Lung (tissue), 12 donors: ENCODE results near the gene PHF21B. TPM values are rescaled to one million over a fixed set of nuclear protein-coding genes. Genes with fewer than 3 reads are reported as not detected.

Experiments
- ATAC-seq: fragments of 200-7000 bp; cut with Tn5 transposase; one replicate; pipeline ENCODE4 v1.9.1; 2020; ENCODE audit warnings: moderate number of reproducible peaks; ENCODE audit not compliant: insufficient read depth, low FRiP score
- DNase-seq, 3 donors: peaks; one replicate each; pipeline ENCODE4 v3.0.0-alpha.2; 2013 to 2017
- H3K27ac ChIP-seq, 2 donors: one replicate each; pipeline ENCODE4 v1.5.1; 2013; ENCODE audit warnings: mild to moderate bottlenecking in 2 of 2, moderate library complexity in 2 of 2, control low read depth in 1 of 2, inconsistent platforms in 1 of 2, low read depth in 1 of 2, low read length in 1 of 2
- H3K27me3 ChIP-seq, 3 donors: one replicate each; pipeline ENCODE4 v1.5.1; 2013; ENCODE audit warnings: low read length in 2 of 3; ENCODE audit not compliant: control insufficient read depth in 3 of 3, insufficient read depth in 3 of 3
- H3K36me3 ChIP-seq, 4 donors: one replicate each; pipeline ENCODE4 v1.5.1; 2013; ENCODE audit warnings: low read length in 4 of 4, mild to moderate bottlenecking in 1 of 4, moderate library complexity in 1 of 4; ENCODE audit not compliant: control insufficient read depth in 4 of 4, insufficient read depth in 4 of 4
- H3K4me1 ChIP-seq, 5 donors: one replicate each; pipeline ENCODE4 v1.5.1; 2013; ENCODE audit warnings: low read length in 5 of 5, mild to moderate bottlenecking in 2 of 5, moderate library complexity in 1 of 5; ENCODE audit not compliant: control insufficient read depth in 5 of 5, insufficient read depth in 5 of 5
- H3K4me3 ChIP-seq: one replicate; pipeline ENCODE4 v1.5.1; 2013; ENCODE audit warnings: mild to moderate bottlenecking, control low read depth, moderate library complexity
- H3K9ac ChIP-seq, 2 donors: one replicate each; pipeline ENCODE4 v1.5.1; 2013; ENCODE audit warnings: low read length in 2 of 2, control low read depth in 1 of 2; ENCODE audit not compliant: insufficient read depth in 1 of 2
- H3K9me3 ChIP-seq, 4 donors: one replicate each; pipeline ENCODE4 v1.5.1; 2013; ENCODE audit warnings: low read length in 3 of 4, mild to moderate bottlenecking in 1 of 4, moderate library complexity in 1 of 4; ENCODE audit not compliant: control insufficient read depth in 4 of 4, insufficient read depth in 3 of 4
- WGBS, 2 donors: extraction: QIAGEN DNeasy Blood & Tissue Kit; methylation state at CpG; one replicate each; pipeline ENCODE4 v1.1.7; 2013; 5-methylcytosine and 5-hydroxymethylcytosine counted together
- polyA plus RNA-seq, 2 donors: library from polyadenylated mRNA; stranded (reverse); fragments of 200-250 nt; gene quantifications; one replicate each; pipeline ENCODE4 v1.2.1, GENCODE V29; 2013
- total RNA-seq, 2 donors: library from RNA; depleted of rRNA in 1 of 2; stranded (reverse); fragments of >200 nt in 1 of 2; gene quantifications; one replicate each; pipeline ENCODE4 v1.2.1, GENCODE V29; 2014 to 2021
- TF ChIP-seq, protein P1 (sequence below): IDR thresholded peaks from 2 replicates; pipeline ENCODE4 v1.5.1; 2012; ENCODE audit warnings: mild to moderate bottlenecking; ENCODE audit errors: control extremely low read depth, extremely low read depth
- donor health status: control.
- donor health status: control.
- donor health status: Bipolar disorder and iron deficiency.
- donor health status: healthy.
- donor health status: DM: yes; HTN: yes; CAD: no.

PHF21B gene
- total and polyA plus RNA-seq, 4 donors = 0.03 to 0.43 (median 0.26) TPM

DNA sequence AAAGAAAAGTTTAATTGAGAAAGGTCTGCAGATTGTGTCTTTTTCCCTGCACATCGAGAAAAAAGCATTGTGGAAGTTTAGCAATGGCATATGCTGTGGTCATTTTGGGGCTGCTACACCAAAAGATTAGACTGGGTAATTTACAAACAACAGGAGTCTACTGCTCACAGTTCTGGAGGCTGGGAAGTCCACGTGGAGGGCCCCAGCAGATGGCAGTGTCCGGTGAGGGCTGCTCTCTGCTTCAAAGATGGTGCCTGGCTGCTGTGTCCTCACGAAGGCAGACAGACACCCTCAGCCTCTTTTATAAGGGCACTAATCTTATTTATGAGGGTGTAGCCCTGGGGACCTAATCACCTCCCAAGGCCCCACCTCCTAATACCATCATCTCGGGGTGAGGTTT lies 21.1 kb downstream of the PHF21B start:
- no peaks in the 10 kb centered on the region for H3K36me3 ChIP-seq
- DNase-seq (no peak), ATAC-seq (no peak)
- H3K9ac ChIP-seq = no peak overlapping the region
- H3K4me1 ChIP-seq = no peaks in the 10 kb centered on the region
- no peak overlapping the region for H3K4me3 ChIP-seq
- H3K9me3 ChIP-seq = peaks cover 0 to 4% (median 0%) of the 10 kb centered on the region in 4 donors
- TF ChIP-seq, protein P1, sequence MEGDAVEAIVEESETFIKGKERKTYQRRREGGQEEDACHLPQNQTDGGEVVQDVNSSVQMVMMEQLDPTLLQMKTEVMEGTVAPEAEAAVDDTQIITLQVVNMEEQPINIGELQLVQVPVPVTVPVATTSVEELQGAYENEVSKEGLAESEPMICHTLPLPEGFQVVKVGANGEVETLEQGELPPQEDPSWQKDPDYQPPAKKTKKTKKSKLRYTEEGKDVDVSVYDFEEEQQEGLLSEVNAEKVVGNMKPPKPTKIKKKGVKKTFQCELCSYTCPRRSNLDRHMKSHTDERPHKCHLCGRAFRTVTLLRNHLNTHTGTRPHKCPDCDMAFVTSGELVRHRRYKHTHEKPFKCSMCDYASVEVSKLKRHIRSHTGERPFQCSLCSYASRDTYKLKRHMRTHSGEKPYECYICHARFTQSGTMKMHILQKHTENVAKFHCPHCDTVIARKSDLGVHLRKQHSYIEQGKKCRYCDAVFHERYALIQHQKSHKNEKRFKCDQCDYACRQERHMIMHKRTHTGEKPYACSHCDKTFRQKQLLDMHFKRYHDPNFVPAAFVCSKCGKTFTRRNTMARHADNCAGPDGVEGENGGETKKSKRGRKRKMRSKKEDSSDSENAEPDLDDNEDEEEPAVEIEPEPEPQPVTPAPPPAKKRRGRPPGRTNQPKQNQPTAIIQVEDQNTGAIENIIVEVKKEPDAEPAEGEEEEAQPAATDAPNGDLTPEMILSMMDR = no peak
- no peaks in the 10 kb centered on the region for H3K27me3 ChIP-seq
- WGBS, 2 donors = 73 to 79% methylated on average over 5 of the region's 5 CpGs
- H3K27ac ChIP-seq = no peak overlapping the region

DNA sequence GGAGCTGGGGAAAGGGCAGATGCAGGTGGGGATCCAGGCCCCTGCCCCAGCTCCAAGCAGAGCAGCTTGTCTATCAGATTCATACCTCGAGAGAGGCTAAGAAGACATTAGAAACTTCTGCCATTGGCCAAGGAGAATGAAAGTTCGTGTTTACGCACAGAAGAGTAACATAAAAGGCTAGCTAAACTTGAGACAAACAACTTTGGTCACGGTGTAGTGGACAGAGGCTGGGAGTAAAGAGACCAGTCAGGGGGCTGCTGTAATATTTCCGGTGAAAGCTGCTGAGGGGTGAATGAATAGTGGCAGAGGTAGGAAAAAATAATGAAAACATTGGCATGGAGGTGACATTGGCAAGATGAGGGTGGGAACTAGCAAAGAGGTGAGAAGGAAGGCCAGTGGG lies 22.9 kb downstream of the PHF21B start:
- WGBS, 2 donors = 82 to 87% methylated on average over 5 of the region's 5 CpGs

DNA sequence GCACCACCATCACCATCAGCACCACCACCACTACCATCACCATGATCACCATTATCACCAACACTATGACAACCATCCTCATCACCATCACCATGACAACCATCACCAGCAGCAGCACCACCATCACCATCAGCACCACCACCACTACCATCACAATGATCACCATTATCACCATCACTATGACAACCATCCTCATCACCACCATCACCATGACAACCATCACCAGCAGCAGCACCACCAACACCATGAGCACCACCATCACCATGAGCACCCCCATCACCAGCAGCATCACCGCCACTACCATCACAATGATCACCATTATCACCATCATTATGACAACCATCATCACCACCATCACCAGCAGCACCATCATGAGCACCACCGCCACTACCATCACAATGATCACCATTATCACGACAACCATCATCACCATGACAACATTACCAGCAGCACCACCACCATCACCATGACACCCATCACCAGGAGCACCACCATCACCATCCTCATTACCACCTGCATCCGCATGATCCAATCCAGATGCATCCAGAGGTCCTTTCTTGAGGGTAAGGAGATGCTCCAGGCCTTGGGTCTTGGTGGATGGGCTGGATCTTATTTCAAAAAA lies 23.8 kb downstream of the PHF21B start:
- H3K36me3 ChIP-seq = no peaks in the 10 kb centered on the region
- no peaks in the 10 kb centered on the region for H3K27me3 ChIP-seq
- H3K9me3 ChIP-seq = peaks cover 0 to 4% (median 0%) of the 10 kb centered on the region in 4 donors
- H3K4me1 ChIP-seq = no peaks in the 10 kb centered on the region
- H3K9ac ChIP-seq = no peak overlapping the region
- no peak overlapping the region for H3K4me3 ChIP-seq
- H3K27ac ChIP-seq = no peak overlapping the region
- ATAC-seq (no peak), DNase-seq (no peak)
- TF ChIP-seq, protein P1 = no peak
- 84 to 96% methylated on average over 4 of the region's 4 CpGs for WGBS, 2 donors

More for the DNA sequence above, 22.9 kb downstream of the PHF21B start:
- H3K4me1 ChIP-seq = no peaks in the 10 kb centered on the region
- TF ChIP-seq, protein P1 = no peak
- ATAC-seq = no peak
- H3K9me3 ChIP-seq = peaks cover 0 to 4% (median 0%) of the 10 kb centered on the region in 4 donors
- H3K27ac ChIP-seq = no peak overlapping the region
- H3K9ac ChIP-seq = no peak overlapping the region
- H3K4me3 ChIP-seq = no peak overlapping the region
- no peaks in the 10 kb centered on the region for H3K36me3 ChIP-seq
- no peak for DNase-seq
- H3K27me3 ChIP-seq = no peaks in the 10 kb centered on the region
